ENCODE results near the gene ACBD4. TPM values are rescaled to one million over a fixed set of nuclear protein-coding genes. Genes with fewer than 3 reads are reported as not detected.
A peak's percentile ranks its signal among the peaks of the same experiment; 100 is the strongest.

The ACBD4 gene
- total RNA-seq, 1 experiment from 2014 or later = 9.7 TPM

GRCh38 chr17:45091778-45092425, 43.6 kb upstream of the ACBD4 start:
- H3K23me2 ChIP-seq (ENCODE audit: insufficient read length, low read depth, low read length, poor library complexity, severe bottlenecking) = no peaks in the 10 kb centered on the region
- Mint-ChIP-seq H3K4me3 (no peak overlapping the region), H3K36me3 (ENCODE audit: insufficient read depth in 1 of 3, low read depth in 3 of 3) (peaks cover 57 to 90% (median 81%) of the 10 kb centered on the region in 3 experiments), H3K27me3 (ENCODE audit: low read depth) (no peaks in the 10 kb centered on the region), H3K9me3 (no peaks in the 10 kb centered on the region), H3K4me1 (peaks cover 11 to 12% of the 10 kb centered on the region in 2 experiments), H3K27ac (peak overlapping the region in 2 of 3 experiments; percentile 7 to 22; a peak in 2 of 7 replicates)
- H3T11ph ChIP-seq (ENCODE audit: low read length) = no peak overlapping the region
- H4K5ac ChIP-seq (ENCODE audit: insufficient read length, low read depth, low read length) = no peak overlapping the region
- H2AFZ ChIP-seq (ENCODE audit: low read length) = no peak overlapping the region
- H3K18ac ChIP-seq (ENCODE audit: insufficient read length, low read depth, low read length) = no peak overlapping the region
- no peak overlapping the region for H4K91ac ChIP-seq (ENCODE audit: insufficient read length, low read depth, low read length)
- no peak overlapping the region for H3K27ac ChIP-seq (ENCODE audit: insufficient read length, low read depth, low read length)
- no peaks in the 10 kb centered on the region for H3K27me3 ChIP-seq (ENCODE audit: insufficient read depth, low read length)
- H3K4me1 ChIP-seq (ENCODE audit: insufficient read depth, low read length) = peaks cover 2% of the 10 kb centered on the region; the same call in 1 of the 2 replicates
- no peaks in the 10 kb centered on the region for H3K79me2 ChIP-seq (ENCODE audit: insufficient read depth, low read length)
- no peak overlapping the region for H3K14ac ChIP-seq (ENCODE audit: insufficient read depth, low read length)
- H4K20me1 ChIP-seq (ENCODE audit: control insufficient read depth, insufficient read depth, insufficient read length) = no peaks in the 10 kb centered on the region
- no peak for TF ChIP-seq CTCF (conservative IDR thresholded peaks at IDR 0.05)
- no CpG with 5 or more reads among the region's 11 CpGs for WGBS (ENCODE audit: extremely low coverage, insufficient read length, low lambda C conversion rate)
- H3K79me1 ChIP-seq (ENCODE audit: insufficient read depth, low read depth, low read length, poor library complexity, severe bottlenecking) = no peaks in the 10 kb centered on the region
- no peak overlapping the region for H3K4ac ChIP-seq (ENCODE audit: low read depth, low read length)
- H3K56ac ChIP-seq (ENCODE audit: insufficient read length, low read depth, low read length) = no peak overlapping the region
- no peak for DNase-seq
- H3K23ac ChIP-seq (ENCODE audit: insufficient read length, low read depth, low read length) = no peak overlapping the region
- no peak overlapping the region for H2AK5ac ChIP-seq (ENCODE audit: insufficient read length, low read length)
- H2BK12ac ChIP-seq (ENCODE audit: insufficient read length, low read depth, low read length) = no peak overlapping the region
- H2BK15ac ChIP-seq (ENCODE audit: low read depth, low read length) = no peak overlapping the region
- H2BK20ac ChIP-seq (ENCODE audit: low read depth, low read length, poor library complexity, severe bottlenecking) = no peak overlapping the region
- no peaks in the 10 kb centered on the region for H3K9me3 ChIP-seq (ENCODE audit: control insufficient read depth, low read depth, low read length)
- no peak overlapping the region for H4K8ac ChIP-seq (replicated peaks; ENCODE audit: insufficient read length, low read depth, low read length)
- H3K4me2 ChIP-seq (ENCODE audit: insufficient read depth, insufficient read length, low read length) = no peak overlapping the region
- H3K9ac ChIP-seq (ENCODE audit: extremely low read depth, insufficient read length, low read length) = no peak overlapping the region
- H2BK5ac ChIP-seq (ENCODE audit: insufficient read length, low read length) = no peak overlapping the region
- H2BK120ac ChIP-seq (ENCODE audit: low read depth, low read length, poor library complexity, severe bottlenecking) = no peak overlapping the region

All from H9 (cell line).